Right renal cortex interstitium (tissue), 3 donors: ENCODE data around the gene NEU4. TPM values are rescaled to one million over a fixed set of nuclear protein-coding genes. Genes with fewer than 3 reads are reported as not detected.
"Not testable (repeated sequence)": the region's sequence is repeated elsewhere in the genome, so short reads cannot be mapped to it uniquely, and the experiment has no call there.

Experiments
- DNase-seq, 3 donors: peaks; one replicate each; pipeline ENCODE4 v3.0.0-alpha.2; 2013; ENCODE audit warnings: low read depth in 3 of 3, low spot score in 2 of 3
- polyA plus RNA-seq, 3 donors: library from polyadenylated mRNA; unstranded; fragments of 120-200 nt; gene quantifications; one replicate each; pipeline ENCODE4 v1.2.1, GENCODE V29; 2013; ENCODE audit not compliant: insufficient read length in 3 of 3

NEU4 gene
- polyA plus RNA-seq, 3 donors: 0.92 to 1.8 (median 1.3) TPM

- no peak for DNase-seq
Observed at GRCh38 chr2:241798081-241798630, 10.8 kb upstream of the NEU4 start.

GRCh38 chr2:241798631-241799521 lies 10.1 kb upstream of the NEU4 start:
- DNase-seq: no peak

- DNase-seq: no peak
Observed at GRCh38 chr2:241799522-241800197, 9.3 kb upstream of the NEU4 start.

GRCh38 chr2:241800198-241800903 lies 8.6 kb upstream of the NEU4 start:
- DNase-seq: not testable (repeated sequence)

GRCh38 chr2:241801611-241802420 lies 7.2 kb upstream of the NEU4 start:
- no peak for DNase-seq

- no peak for DNase-seq
Observed at GRCh38 chr2:241802421-241803318, 6.3 kb upstream of the NEU4 start.

GRCh38 chr2:241803387-241804325 lies 5.3 kb upstream of the NEU4 start:
- DNase-seq: peak in 1 of 3 donors; percentile 50

GRCh38 chr2:241804326-241805229 lies 4.4 kb upstream of the NEU4 start:
- no peak for DNase-seq

- not testable (repeated sequence) for DNase-seq
Observed at GRCh38 chr2:241806217-241806616, 2.8 kb upstream of the NEU4 start.

GRCh38 chr2:241808051-241808720 lies 807 bp upstream of the NEU4 start:
- peak in 1 of 3 donors; percentile 32 for DNase-seq

GRCh38 chr2:241809383-241810306 lies 652 bp downstream of the NEU4 start:
- DNase-seq: no peak

- DNase-seq: no peak
Observed at GRCh38 chr2:241810307-241811200, 1.6 kb downstream of the NEU4 start.

GRCh38 chr2:241811201-241811951 lies 2.4 kb downstream of the NEU4 start:
- DNase-seq: no peak
